PC-3 (cell line): Measurements from ENCODE around the gene NOSTRIN.
"Not testable (repeated sequence)": the region's sequence is repeated elsewhere in the genome, so short reads cannot be mapped to it uniquely, and the experiment has no call there.

Experiments used
- EZH2 ChIP-seq: fragments of 300-600 bp; sonication (generic); IDR thresholded peaks from one replicate; pipeline ENCODE4 v1.6.1; 2017; ENCODE audit warnings: antibody characterized with exemption, mild to moderate bottlenecking, low read length; ENCODE audit not compliant: unreplicated experiment
- EZH2phosphoT487 ChIP-seq: fragments of 300-600 bp; sonication (generic); IDR thresholded peaks from 2 replicates; pipeline ENCODE4 v1.6.1; 2018; ENCODE audit warnings: mild to moderate bottlenecking, antibody characterized with exemption, low read length, borderline replicate concordance
- TF ChIP-seq, protein P1 (sequence below): fragments of 300-600 bp; sonication (generic); conservative IDR thresholded peaks from 2 replicates; pipeline ENCODE4 v1.5.1; 2017; ENCODE audit warnings: antibody characterized with exemption, low read depth, mild to moderate bottlenecking, low read length

DNA sequence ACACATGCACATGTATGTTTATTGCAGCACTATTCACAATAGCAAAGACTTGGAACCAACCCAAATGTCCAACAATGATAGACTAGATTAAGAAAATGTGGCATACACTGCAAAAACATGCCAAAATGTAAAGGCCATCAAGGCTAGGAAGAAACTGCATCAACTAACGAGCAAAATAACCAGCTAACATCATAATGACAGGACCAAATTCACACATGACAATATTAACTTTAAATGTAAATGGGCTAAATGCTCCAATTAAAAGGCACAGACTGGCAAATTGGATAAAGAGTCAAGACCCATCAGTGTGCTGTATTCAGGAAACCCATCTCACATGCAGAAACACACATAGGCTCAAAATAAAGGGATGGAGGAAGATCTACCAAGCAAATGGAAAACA, 64.7 kb downstream of the NOSTRIN start:
- not testable (repeated sequence) for TF ChIP-seq EZH2, EZH2phosphoT487
- TF ChIP-seq, protein P1, sequence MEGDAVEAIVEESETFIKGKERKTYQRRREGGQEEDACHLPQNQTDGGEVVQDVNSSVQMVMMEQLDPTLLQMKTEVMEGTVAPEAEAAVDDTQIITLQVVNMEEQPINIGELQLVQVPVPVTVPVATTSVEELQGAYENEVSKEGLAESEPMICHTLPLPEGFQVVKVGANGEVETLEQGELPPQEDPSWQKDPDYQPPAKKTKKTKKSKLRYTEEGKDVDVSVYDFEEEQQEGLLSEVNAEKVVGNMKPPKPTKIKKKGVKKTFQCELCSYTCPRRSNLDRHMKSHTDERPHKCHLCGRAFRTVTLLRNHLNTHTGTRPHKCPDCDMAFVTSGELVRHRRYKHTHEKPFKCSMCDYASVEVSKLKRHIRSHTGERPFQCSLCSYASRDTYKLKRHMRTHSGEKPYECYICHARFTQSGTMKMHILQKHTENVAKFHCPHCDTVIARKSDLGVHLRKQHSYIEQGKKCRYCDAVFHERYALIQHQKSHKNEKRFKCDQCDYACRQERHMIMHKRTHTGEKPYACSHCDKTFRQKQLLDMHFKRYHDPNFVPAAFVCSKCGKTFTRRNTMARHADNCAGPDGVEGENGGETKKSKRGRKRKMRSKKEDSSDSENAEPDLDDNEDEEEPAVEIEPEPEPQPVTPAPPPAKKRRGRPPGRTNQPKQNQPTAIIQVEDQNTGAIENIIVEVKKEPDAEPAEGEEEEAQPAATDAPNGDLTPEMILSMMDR = not testable (repeated sequence)
